HS-5 (cell line): ENCODE results near the gene CYP4Z1.
"Not testable (repeated sequence)": the region's sequence is repeated elsewhere in the genome, so short reads cannot be mapped to it uniquely, and the experiment has no call there.

Source experiments
- DNase-seq: peaks from one replicate; pipeline ENCODE4 v3.0.0-alpha.2; 2012; ENCODE audit warnings: low read depth

The CYP4Z1 gene

GRCh38 chr1:47067097-47067594, at the start of gene CYP4Z1:
CYP4Z1 (plus strand) TSS chr1:47067231; CDS start chr1:47067491, 260 bp downstream.
- DNase-seq = no peak

- DNase-seq = no peak
These were observed 46.0 kb upstream of the CYP4Z1 start for GRCh38 chr1:47021070-47021469.

- no peak for DNase-seq
These were observed 43.5 kb upstream of the CYP4Z1 start, which contains the start of gene CYP4X1 for GRCh38 chr1:47023268-47024140. CYP4X1 (plus strand) TSS chr1:47023669; CDS start chr1:47023818, 149 bp downstream.

- no peak for DNase-seq
These were observed 42.8 kb upstream of the CYP4Z1 start for GRCh38 chr1:47024141-47024801.

- no peak for DNase-seq
These were observed 36.7 kb upstream of the CYP4Z1 start for GRCh38 chr1:47030170-47030805.

- DNase-seq = no peak
These were observed 36.0 kb upstream of the CYP4Z1 start for GRCh38 chr1:47031059-47031458.

GRCh38 chr1:47031585-47031984, 35.4 kb upstream of the CYP4Z1 start:
- DNase-seq = no peak

GRCh38 chr1:47036764-47037163, 30.3 kb upstream of the CYP4Z1 start:
- no peak for DNase-seq

GRCh38 chr1:47059376-47059775, 7.7 kb upstream of the CYP4Z1 start:
- no peak for DNase-seq

GRCh38 chr1:47069080-47069479, 2.0 kb downstream of the CYP4Z1 start:
- not testable (repeated sequence) for DNase-seq

- DNase-seq = not testable (repeated sequence)
These were observed 2.5 kb downstream of the CYP4Z1 start for GRCh38 chr1:47069509-47069908.

GRCh38 chr1:47089356-47089755, 22.3 kb downstream of the CYP4Z1 start:
- DNase-seq = not testable (repeated sequence)

- not testable (repeated sequence) for DNase-seq
These were observed 24.4 kb downstream of the CYP4Z1 start for GRCh38 chr1:47091476-47091875.

- DNase-seq = no peak
These were observed 37.8 kb downstream of the CYP4Z1 start for GRCh38 chr1:47104816-47105215.

- DNase-seq = no peak
These were observed 39.8 kb downstream of the CYP4Z1 start for GRCh38 chr1:47106792-47107191.

- DNase-seq = not testable (repeated sequence)
These were observed 41.0 kb downstream of the CYP4Z1 start for GRCh38 chr1:47107851-47108574.

- DNase-seq = not testable (repeated sequence)
These were observed 42.5 kb downstream of the CYP4Z1 start for GRCh38 chr1:47109482-47109881.

- DNase-seq = no peak
These were observed 46.1 kb downstream of the CYP4Z1 start for GRCh38 chr1:47113178-47113577.

GRCh38 chr1:47121039-47121438, 54.0 kb downstream of the CYP4Z1 start:
- not testable (repeated sequence) for DNase-seq

GRCh38 chr1:47124834-47125233, 57.8 kb downstream of the CYP4Z1 start:
- DNase-seq = not testable (repeated sequence)

GRCh38 chr1:47126997-47127396, 60.0 kb downstream of the CYP4Z1 start:
- DNase-seq = not testable (repeated sequence)

- no peak for DNase-seq
These were observed 61.2 kb downstream of the CYP4Z1 start for GRCh38 chr1:47128221-47128620.
